ENCODE data around the gene ARHGAP8. TPM values are rescaled to one million over a fixed set of nuclear protein-coding genes. Genes with fewer than 3 reads are reported as not detected.
A peak's percentile ranks its signal among the peaks of the same experiment; 100 is the strongest.

The ARHGAP8 gene
- total RNA-seq, 3 donors from 2014 or later (not counting 1 experiment from before 2014, with no cell fraction given): 23.6 to 32.6 (median 26.5) TPM

GRCh38 chr22:44729391-44730021, 22.9 kb upstream of the ARHGAP8 start:
- intact Hi-C loops (cut with micrococcal nuclease): no loop called here
- Mint-ChIP-seq H3K9me3 (no peaks in the 10 kb centered on the region), H3K4me1 (peaks cover 13 to 19% of the 10 kb centered on the region in 2 donors), H3K36me3 (no peaks in the 10 kb centered on the region), H3K27me3 (ENCODE audit: low read depth in 2 of 2) (no peaks in the 10 kb centered on the region), H3K27ac (peak overlapping the region; percentile 24 to 48), H3K4me3 (peak overlapping the region; percentile 35)
- Histone ChIP-seq H3K4me3 (ENCODE audit: low read length) (no peak overlapping the region), H3K9me3 (ENCODE audit: control insufficient read depth, insufficient read depth, low read length) (no peaks in the 10 kb centered on the region), H3K27me3 (ENCODE audit: control insufficient read depth, insufficient read depth, low read length) (no peaks in the 10 kb centered on the region), H3K4me1 (ENCODE audit: control insufficient read depth, insufficient read depth, low read length) (peaks cover 30% of the 10 kb centered on the region), H3K36me3 (ENCODE audit: control insufficient read depth, insufficient read depth, low read length) (peaks cover 64% of the 10 kb centered on the region), H3K27ac (ENCODE audit: low read length) (no peak overlapping the region)
- 50% methylated on average over 39 of the region's 39 CpGs for WGBS (ENCODE audit: insufficient coverage)
- ATAC-seq: peak; percentile 62 to 83 (median 82)
- no peak for TF ChIP-seq CTCF (IDR thresholded peaks at IDR 0.05)
- peak in 1 of 2 donors; percentile 38 for DNase-seq

DNA sequence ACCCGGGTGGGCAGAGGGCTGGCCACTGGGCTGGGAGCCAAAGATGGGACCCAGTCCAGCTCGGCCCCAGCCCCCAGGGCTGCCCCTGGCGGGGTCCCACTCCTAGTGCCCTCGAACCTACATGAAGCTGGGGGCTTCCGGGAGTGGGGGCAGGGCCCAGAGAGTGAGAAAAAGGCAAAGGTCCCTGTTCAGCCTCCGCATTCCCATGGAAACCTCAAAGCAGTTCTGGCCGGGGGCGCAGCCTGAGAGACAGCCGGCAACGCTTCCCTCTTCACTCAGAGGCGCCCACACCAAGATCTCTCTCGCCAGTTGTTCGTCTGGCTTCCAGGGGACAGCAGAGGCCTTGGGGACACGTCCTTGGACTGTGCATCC, 22.4 kb upstream of the ARHGAP8 start:
- H3K27ac ChIP-seq (ENCODE audit: low read length): no peak overlapping the region

GRCh38 chr22:44730490-44731356, 21.7 kb upstream of the ARHGAP8 start:
- Histone ChIP-seq H3K4me3 (ENCODE audit: low read length) (no peak overlapping the region), H3K9me3 (ENCODE audit: control insufficient read depth, insufficient read depth, low read length) (no peaks in the 10 kb centered on the region), H3K27me3 (ENCODE audit: control insufficient read depth, insufficient read depth, low read length) (no peaks in the 10 kb centered on the region), H3K27ac (ENCODE audit: low read length) (no peak overlapping the region), H3K4me1 (ENCODE audit: control insufficient read depth, insufficient read depth, low read length) (peaks cover 35% of the 10 kb centered on the region), H3K36me3 (ENCODE audit: control insufficient read depth, insufficient read depth, low read length) (peaks cover 58% of the 10 kb centered on the region)
- DNase-seq (no peak), ATAC-seq (no peak)
- peak overlapping the region; percentile 31 for H3K4me3 Mint-ChIP-seq
- no peak for TF ChIP-seq CTCF (IDR thresholded peaks at IDR 0.05)
- peak overlapping the region; percentile 65 to 70 for H3K27ac Mint-ChIP-seq
- no peaks in the 10 kb centered on the region for H3K27me3 Mint-ChIP-seq (ENCODE audit: low read depth in 2 of 2)
- no peaks in the 10 kb centered on the region for H3K9me3 Mint-ChIP-seq
- no peaks in the 10 kb centered on the region for H3K36me3 Mint-ChIP-seq
- intact Hi-C loops (cut with micrococcal nuclease): no loop called here
- whole genome bisulfite sequencing (ENCODE audit: insufficient coverage): 92% methylated on average over 19 of the region's 19 CpGs
- H3K4me1 Mint-ChIP-seq: peaks cover 13 to 21% of the 10 kb centered on the region in 2 donors

More for the DNA sequence above, 22.4 kb upstream of the ARHGAP8 start:
- Mint-ChIP-seq H3K9me3 (no peaks in the 10 kb centered on the region), H3K27ac (peak overlapping the region in 1 of 2 donors; percentile 70), H3K4me3 (no peak overlapping the region), H3K4me1 (peaks cover 13 to 19% of the 10 kb centered on the region in 2 donors), H3K36me3 (no peaks in the 10 kb centered on the region), H3K27me3 (ENCODE audit: low read depth in 2 of 2) (no peaks in the 10 kb centered on the region)
- DNase-seq: no peak
- no peaks in the 10 kb centered on the region for H3K9me3 ChIP-seq (ENCODE audit: control insufficient read depth, insufficient read depth, low read length)
- intact Hi-C loops (cut with micrococcal nuclease): no loop called here
- H3K4me1 ChIP-seq (ENCODE audit: control insufficient read depth, insufficient read depth, low read length): peaks cover 30% of the 10 kb centered on the region
- H3K27me3 ChIP-seq (ENCODE audit: control insufficient read depth, insufficient read depth, low read length): no peaks in the 10 kb centered on the region
- peaks cover 60% of the 10 kb centered on the region for H3K36me3 ChIP-seq (ENCODE audit: control insufficient read depth, insufficient read depth, low read length)
- no peak for ATAC-seq
- H3K4me3 ChIP-seq (ENCODE audit: low read length): no peak overlapping the region
- no peak for TF ChIP-seq CTCF (IDR thresholded peaks at IDR 0.05)
- 72% methylated on average over 14 of the region's 14 CpGs for WGBS (ENCODE audit: insufficient coverage)

Data from natural killer cell (primary cell).